OCI-LY1 (cell line): ENCODE measurements around the gene UBAP1L.

Experiments
- EZH2 ChIP-seq: fragments of 200-600 bp; sonication (generic), shearing (Covaris generic); IDR thresholded peaks from 2 replicates; pipeline ENCODE4 v1.8.0; 2017; ENCODE audit warnings: borderline replicate concordance, mixed run types, mild to moderate bottlenecking, antibody characterized with exemption, low read length, moderate library complexity, mixed read lengths
- TF ChIP-seq, protein P1 (sequence below): fragments of 200-600 bp; sonication (generic), shearing (Covaris generic); IDR thresholded peaks from 2 replicates; pipeline ENCODE4 v1.5.1; 2017; ENCODE audit warnings: mild to moderate bottlenecking, antibody characterized with exemption, low read length, moderate library complexity, mixed read lengths

DNA sequence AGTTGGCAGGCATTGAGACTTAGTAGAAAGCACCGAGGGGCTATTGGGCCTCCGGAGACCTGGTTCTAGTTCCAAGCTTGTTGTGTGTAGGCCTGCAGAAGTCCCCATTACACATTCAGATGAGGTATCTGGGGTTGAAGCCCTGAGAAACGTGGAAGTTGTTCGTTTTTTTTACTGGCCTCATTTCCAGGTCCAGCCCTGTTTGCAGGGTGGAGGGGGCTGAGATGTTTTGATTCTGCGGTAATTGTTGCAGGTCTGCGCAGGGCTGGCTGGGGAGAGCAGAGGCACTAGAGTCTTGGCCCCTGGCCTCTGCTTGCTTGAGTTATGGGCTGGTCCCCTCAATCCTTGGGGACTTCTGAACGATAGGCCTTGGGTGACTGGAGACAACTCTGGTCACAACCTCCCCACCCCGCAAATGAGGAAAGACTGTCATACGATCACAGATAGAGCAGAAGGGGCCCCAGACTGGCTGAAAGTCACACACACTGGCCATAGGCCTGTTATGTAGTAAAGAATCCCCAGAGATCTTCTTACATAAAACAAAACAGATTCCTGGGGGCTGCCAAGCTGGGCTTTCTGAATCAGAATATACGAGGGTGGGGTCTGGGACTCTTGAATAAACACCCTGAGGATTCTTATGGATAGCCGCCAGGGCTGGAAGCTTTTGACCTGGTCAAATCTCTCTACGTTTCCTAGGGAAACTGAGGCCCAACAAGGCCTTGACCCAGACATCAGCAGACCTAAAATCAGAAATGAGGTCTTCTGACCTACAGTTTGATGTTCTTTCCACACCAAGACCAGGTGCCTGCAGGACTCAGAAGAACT, 22.8 kb downstream of the UBAP1L start:
- TF ChIP-seq, protein P1, sequence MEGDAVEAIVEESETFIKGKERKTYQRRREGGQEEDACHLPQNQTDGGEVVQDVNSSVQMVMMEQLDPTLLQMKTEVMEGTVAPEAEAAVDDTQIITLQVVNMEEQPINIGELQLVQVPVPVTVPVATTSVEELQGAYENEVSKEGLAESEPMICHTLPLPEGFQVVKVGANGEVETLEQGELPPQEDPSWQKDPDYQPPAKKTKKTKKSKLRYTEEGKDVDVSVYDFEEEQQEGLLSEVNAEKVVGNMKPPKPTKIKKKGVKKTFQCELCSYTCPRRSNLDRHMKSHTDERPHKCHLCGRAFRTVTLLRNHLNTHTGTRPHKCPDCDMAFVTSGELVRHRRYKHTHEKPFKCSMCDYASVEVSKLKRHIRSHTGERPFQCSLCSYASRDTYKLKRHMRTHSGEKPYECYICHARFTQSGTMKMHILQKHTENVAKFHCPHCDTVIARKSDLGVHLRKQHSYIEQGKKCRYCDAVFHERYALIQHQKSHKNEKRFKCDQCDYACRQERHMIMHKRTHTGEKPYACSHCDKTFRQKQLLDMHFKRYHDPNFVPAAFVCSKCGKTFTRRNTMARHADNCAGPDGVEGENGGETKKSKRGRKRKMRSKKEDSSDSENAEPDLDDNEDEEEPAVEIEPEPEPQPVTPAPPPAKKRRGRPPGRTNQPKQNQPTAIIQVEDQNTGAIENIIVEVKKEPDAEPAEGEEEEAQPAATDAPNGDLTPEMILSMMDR: no peak
- no peak for TF ChIP-seq EZH2
